HK-2 (cell line): ENCODE data around the gene PPP1R15A.
"Not testable (repeated sequence)": the region's sequence is repeated elsewhere in the genome, so short reads cannot be mapped to it uniquely, and the experiment has no call there.

Experiments
- DNase-seq: peaks from one replicate; pipeline ENCODE4 v3.0.0-alpha.2; 2018; ENCODE audit not compliant: unreplicated experiment

The PPP1R15A gene

DNA sequence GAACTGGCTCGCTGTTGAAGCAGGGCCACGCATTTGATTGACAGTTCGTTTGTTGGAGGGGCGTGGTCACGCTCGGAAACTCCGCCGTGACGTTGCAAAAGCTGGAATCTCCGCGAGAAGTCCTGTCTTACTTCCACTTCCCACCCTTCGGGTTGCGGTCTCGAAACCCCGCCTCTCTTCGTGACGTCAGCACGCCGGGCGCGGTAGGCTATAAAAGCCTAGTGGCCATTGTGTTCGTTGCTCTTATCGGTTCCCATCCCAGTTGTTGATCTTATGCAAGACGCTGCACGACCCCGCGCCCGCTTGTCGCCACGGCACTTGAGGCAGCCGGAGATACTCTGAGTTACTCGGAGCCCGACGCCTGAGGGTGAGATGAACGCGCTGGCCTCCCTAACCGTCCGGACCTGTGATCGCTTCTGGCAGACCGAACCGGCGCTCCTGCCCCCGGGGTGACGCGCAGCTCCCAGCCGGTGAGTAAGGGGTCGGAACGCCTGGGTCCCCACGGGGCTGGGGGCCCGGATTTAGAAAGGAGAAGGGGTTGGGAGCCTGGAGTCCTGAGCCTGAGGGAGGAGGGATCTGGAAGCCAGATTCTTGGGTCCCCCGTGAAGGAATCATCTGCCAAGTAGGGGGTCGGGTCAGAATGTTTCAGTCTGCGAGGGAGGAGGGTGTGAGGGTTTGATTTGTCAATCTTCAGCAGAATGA lies at the start of gene PPP1R15A:
Gene PPP1R15A, plus strand, starts transcription at position 240 of the 702 bp plus-strand sequence. CDS start 813 bp downstream, outside the sequence.
- DNase-seq = peak; percentile 98

DNA sequence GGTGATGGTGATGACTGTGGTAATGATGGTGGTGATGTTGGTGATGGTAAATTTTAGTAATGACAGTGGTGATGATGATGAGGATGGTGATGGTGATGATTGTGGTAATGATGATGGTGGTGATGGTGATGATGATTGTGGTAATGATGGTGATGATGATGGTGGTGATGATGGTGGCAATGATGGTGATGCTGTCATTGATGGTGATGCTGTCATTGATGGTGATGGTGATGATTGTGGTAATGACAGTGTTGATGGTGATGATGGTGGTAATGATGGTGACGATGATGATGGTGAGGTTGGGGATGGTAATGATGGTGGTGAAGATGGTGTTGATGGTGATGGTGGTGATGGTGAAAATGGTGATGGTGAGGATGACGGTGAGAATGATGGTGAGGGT lies 49.7 kb upstream of the PPP1R15A start:
- no peak for DNase-seq

GRCh38 chr19:48826606-48827020 lies 45.6 kb upstream of the PPP1R15A start:
- DNase-seq = no peak

DNA sequence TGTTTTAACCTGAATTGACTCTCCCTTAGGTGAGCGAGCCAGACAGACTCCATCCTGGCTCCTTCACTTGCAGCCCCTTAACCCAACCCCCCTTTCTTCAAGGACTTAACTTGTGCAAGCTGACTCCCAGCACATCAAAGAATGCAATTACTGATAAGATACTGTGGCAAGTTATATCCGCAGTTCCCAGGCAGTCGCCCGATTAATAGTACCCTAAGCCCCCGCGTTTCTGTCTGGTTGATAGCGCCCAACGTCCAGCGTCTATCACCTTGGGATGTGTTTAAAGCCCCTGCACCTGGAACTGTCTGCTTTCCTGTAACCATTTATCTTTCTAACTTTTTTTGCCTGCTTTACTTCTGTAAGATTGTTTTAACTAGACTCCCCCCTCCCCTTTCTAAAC lies 42.1 kb upstream of the PPP1R15A start:
- no peak for DNase-seq

DNA sequence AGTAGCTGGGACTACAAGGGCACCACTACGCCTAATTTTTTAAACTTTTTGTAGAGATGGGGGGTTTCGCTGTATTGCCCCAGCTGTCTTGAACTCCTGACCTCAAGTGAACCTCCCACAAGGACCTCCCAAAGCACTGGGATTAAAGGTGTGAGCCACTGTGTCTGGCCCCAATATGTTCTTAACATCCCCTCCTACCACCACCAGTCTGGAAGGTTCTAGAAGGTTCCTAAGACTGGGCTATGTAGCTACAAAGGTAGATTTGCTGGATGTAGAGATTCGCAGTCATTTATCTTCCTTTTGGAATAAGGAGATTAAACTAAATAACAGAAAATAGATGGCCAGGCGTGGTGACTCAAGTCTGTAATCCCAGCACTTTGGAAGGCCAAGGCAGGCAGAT lies 41.3 kb upstream of the PPP1R15A start:
- no peak for DNase-seq

- no peak for DNase-seq
Observed at GRCh38 chr19:48833049-48833448, 39.2 kb upstream of the PPP1R15A start.

DNA sequence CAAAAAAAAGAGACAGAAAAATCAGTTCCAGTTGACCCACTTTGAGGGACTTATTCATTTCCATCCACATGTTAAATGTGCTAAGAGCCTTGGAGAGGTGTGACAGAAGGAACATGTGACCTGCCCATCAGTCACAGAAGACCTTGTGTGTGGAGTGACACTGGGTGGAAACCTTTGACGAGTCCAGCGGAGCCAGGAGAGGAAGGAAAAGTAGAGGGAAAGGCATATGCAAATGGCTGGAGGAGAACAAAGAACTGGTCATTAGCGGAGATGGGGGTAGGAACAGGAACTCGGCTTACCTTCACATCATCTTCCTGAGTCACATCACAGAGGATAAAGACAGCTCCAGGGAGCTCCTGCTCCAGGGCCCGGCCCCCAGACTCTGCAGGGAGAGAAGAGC lies 38.2 kb upstream of the PPP1R15A start:
- DNase-seq = no peak

GRCh38 chr19:48835734-48836088 lies 36.5 kb upstream of the PPP1R15A start:
- DNase-seq = peak; percentile 88

- no peak for DNase-seq
Observed at GRCh38 chr19:48836089-48837017, 35.9 kb upstream of the PPP1R15A start, which contains the start of gene HSD17B14. HSD17B14 (minus strand) TSS chr19:48836491; CDS start chr19:48836411, 80 bp downstream.

GRCh38 chr19:48837051-48837524 lies 35.1 kb upstream of the PPP1R15A start:
- DNase-seq = no peak

GRCh38 chr19:48837687-48838086 lies 34.5 kb upstream of the PPP1R15A start:
- no peak for DNase-seq

DNA sequence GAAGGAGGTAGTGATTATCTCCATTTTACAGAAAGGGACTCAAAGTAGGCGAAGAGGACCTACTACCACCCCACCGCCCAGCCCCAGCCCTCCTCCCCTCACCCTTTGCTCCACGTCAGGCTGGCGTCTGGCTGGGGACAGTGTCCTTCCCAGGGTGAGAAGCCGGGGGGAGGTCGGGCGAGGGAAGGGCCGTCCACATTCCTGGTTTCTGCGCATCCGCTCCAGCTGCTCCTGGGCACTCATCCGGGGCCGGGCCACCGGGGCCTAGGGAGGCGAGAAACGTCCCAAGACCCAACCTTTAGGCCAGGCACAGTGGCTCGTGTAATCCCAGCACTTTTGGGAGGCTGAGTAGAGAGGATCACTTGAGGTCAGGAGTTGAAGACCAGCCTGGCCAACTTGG lies 31.2 kb upstream of the PPP1R15A start:
- no peak for DNase-seq

DNA sequence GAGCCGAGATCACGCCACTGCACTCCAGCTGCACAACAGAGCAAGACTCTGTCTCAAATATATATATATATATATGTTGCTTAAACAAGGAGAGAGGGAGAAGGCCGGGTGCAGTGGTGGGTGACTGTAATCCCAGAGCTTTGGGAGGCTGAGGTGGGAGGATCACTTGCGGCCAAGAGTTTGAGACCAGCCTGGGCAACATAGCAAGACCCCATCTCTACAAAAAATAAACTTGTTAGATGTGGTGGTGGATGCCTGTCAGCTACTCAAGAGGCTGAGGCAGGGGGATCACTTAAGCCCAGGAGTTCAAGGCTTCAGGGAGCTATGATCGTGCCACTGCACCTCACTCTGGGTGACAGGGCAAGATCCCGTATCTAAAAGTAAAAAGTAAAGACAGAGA lies 30.6 kb upstream of the PPP1R15A start:
- DNase-seq = no peak

- peak; percentile 31 for DNase-seq
Observed at GRCh38 chr19:48842789-48843162, 29.4 kb upstream of the PPP1R15A start.

DNA sequence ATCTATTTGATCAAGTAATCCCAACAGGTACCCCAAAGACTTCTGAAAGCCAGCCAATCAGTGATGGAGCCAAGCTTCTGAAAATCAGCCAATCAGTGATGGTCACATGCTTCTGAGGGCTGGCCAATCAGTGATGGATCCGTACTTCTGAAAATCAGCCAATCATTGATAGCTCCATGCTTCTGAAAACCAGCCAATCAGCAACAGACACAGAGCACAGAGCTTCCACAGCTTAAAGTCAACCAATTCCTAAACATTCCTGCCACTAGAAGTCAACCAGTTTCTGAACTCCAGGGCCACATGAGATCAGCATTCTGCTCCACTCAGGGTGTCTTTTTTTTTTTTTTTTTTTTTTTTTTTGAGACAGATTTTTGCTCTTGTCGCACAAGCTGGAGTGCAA lies 27.7 kb upstream of the PPP1R15A start:
- DNase-seq = no peak

DNA sequence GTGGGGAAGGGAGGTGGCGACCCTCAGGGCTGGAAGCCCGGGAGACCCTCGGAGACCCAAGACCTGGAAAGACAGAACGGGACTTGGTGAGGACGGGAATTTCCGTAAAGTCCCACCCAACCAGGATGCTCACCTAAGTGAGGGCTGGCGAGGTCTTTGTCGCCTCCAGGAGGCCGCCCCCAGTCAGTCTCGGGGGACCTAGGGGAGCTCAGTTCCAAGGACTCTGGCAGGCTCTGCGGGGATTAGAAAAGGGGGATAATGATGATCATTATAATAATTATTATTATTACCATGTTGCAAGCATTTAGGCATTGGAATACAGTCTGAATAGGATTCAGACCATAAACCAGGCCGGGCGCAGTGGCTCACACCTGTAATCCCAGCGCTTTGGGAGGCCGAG lies 26.8 kb upstream of the PPP1R15A start:
- DNase-seq = no peak

DNA sequence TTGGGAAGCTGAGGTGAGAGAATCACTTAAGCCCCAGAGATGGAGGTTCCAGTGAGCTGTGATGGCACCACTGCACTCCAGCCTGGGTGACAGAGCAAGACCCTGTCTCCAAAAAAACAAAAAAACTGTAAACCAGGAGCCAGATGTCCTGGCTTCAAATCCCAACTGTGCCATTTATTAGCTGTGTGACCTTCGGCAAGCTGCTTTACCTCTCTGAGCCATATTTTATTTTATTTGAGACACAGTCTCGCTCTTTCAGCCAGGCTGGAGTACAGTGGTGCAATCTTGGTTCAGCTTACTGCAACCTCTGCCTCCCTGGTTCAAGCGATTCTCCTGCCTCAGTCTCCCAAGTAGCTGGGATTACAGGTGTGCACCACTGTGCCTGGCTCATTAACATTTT lies 25.6 kb upstream of the PPP1R15A start:
- not testable (repeated sequence) for DNase-seq

DNA sequence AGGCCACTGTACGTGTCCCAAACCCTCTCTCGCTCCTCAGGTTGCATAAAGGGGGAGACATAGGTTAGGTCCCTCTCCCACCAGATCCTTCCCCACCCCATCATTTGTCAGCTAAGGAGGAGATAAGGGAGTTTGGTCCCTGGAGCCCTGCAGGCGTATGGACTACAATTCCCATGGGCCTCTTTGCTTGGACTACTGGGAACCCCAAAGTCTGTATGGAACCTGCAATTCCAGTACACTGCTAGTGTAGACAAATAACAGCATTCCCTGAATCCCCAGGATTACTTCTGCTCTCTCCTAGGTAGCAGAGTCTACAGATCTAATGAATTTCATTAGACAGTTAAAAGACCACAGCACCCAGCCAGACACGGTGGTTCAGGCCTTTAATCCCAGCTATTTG lies 19.9 kb upstream of the PPP1R15A start:
- no peak for DNase-seq

GRCh38 chr19:48853483-48853882 lies 18.7 kb upstream of the PPP1R15A start:
- DNase-seq = no peak

- DNase-seq = no peak
Observed at GRCh38 chr19:48854103-48854502, 18.1 kb upstream of the PPP1R15A start.

DNA sequence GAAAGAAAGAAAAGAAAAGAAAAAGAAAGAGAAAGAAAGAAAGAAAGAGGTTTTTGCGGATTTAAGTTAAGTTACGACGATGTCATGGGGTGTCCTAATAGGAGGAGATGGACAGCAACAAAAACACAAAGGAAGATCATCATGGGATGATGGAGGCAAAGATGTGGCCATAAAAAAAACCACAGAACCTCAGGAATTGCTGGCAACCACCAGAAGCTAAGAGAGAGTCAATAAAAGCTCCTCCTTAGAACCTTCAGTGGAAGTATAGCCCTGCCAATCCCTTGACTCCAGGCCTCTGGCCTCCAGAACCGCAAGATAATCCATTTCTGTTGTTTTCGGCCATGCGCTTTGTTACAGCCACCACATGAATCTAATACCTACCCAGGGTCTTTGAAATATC lies 15.3 kb upstream of the PPP1R15A start:
- no peak for DNase-seq

DNA sequence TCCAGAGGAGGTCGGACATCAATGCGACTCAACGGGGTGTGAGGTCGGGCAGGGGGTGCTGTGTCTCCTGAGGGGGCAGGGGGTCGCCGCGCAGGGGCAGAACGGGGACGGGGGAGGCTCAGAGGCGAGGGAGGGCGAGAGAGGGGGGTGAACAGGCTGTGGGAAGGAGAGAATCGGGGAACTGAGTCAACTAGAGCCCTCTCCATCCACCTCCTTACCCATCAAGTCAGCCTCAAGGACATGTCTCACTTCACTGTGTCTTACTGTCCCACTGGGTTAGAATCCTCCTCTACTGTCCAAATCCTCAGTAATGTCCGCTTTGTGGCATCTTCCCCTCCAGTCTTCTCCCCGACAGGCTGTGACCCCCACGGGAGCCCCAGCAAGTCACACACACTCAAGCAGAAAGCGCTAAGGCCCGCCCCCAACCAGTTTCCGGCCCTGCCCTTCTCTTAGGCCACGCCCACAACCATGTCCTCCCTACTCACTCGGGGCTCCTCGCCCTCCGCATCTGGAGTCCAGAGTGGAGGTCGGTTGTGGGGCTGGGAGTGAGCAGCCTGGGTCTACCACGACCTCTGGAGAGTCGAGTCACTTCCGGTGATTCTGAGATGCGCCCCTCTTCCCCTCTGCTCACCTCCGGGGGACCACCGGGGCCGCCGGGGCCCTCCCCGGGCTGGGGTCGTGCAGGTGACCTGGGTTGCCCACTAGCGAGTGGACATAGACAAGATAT lies 13.1 kb upstream of the PPP1R15A start:
- DNase-seq = no peak
